HG02763 (cell line): ENCODE results near the gene GALE.
"Not testable (repeated sequence)": the region's sequence is repeated elsewhere in the genome, so short reads cannot be mapped to it uniquely, and the experiment has no call there.

Source experiments
- ATAC-seq: cut with Tn5 transposase; IDR thresholded peaks from one replicate; pipeline ENCODE4 v1.9.1; 2021; ENCODE audit warnings: mild to moderate bottlenecking, moderate library complexity; ENCODE audit not compliant: unreplicated experiment

GALE gene

DNA sequence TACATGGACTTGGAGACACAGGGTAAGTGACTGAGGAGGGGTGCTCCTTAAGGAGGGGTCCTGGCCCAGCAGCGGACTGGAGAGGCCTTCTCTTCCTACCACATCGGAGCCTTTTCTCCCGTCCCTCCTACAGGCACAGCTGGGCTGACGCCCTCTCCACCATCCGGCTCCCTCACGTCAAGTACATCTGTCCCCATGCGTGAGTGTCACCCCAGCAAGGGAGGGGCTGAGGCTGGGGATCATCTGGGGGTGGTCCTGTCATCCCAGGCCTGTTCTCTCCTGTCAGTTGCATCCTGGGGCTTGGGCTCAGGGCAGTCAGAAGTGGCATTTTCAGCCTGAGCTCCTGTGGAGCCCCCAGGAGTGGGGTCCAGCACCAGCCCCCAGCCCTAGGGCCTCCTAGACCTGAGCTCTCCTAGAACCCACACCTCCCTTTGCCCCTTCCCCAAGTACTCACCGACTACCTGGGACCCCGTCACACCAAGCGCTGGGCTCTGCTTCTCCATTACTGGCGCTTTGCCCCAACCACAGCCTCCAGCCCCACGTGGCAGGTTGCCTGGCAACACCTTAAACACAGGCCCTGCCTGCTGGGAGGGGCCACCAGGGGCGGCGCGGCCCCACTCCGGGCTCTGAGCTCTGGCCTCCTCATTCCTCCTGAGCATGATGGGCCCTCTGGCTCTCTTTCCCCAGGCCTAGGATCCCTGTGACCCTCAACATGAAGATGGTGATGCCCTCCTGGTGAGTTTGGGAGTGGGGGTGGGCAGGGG, 7.4 kb downstream of the GALE start:
- ATAC-seq: no peak

- no peak for ATAC-seq
Measured at GRCh38 chr1:23792151-23792945, 8.2 kb downstream of the GALE start.

GRCh38 chr1:23791516-23792047, 9.0 kb downstream of the GALE start:
- no peak for ATAC-seq

GRCh38 chr1:23790696-23791515, 9.6 kb downstream of the GALE start, which contains the start of gene LYPLA2:
Gene LYPLA2, plus strand, starts transcription at chr1:23791145. Its CDS starts 1,538 bp downstream, at chr1:23792683.
- peak; percentile 81 for ATAC-seq

DNA sequence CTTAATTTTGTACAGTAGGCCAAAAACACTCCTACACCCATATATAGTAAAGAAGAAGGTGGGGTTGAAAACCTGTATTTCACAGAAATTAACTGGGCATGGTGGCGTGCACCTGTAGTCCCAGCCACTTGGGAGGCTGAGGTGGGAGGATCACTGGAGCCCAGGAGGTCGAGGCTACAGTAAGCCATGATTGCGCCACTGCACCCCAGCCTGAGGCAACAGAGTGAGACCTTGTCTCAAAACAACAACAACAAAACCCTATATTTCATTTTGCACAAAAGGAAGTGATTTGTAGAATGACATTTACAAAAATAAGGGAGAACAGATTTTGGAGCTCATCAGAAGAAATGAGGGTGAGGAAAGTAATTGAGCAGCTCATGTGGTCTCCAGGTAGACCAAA, 11.9 kb downstream of the GALE start:
- ATAC-seq: no peak

GRCh38 chr1:23787701-23788100, 12.9 kb downstream of the GALE start:
- ATAC-seq: no peak

GRCh38 chr1:23784846-23785245, 15.7 kb downstream of the GALE start:
- no peak for ATAC-seq

GRCh38 chr1:23783141-23783540, 17.4 kb downstream of the GALE start:
- ATAC-seq: not testable (repeated sequence)

- ATAC-seq: no peak
Measured at GRCh38 chr1:23779826-23780371, 20.7 kb downstream of the GALE start.

DNA sequence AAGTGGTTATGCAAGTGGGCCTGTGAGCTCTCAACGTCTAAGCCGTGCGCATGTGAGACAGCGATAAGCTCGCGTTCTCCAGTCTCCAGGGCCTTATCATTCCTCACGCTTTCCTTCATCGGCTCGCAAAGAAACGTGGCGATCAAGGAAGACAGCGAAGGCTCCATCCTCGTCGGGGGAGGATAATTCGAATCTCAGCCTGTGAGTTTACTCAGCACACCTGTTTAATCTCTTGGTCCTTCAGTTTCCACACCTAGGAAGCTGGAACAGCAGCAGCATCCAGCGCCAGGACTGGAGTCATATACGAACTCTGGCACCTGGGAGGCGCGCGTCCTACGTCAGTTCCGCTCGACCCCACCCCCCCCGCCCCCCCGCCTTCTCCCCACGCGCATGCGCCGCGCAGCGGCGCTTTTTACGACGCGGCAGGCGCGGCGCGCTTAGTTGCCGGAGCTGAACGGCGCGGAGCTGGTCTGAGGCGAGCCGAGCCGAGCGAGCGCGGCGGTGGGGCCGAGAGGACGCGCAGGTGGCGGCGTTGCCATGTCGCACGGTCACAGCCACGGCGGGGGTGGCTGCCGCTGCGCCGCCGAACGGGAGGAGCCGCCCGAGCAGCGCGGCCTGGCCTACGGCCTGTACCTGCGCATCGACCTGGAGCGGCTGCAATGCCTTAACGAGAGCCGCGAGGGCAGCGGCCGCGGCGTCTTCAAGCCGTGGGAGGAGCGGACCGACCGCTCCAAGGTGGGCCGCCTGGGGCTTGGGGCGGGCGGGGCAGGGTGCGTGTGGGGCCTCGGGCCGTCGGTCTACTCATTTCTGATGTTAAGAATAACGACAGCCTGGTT, 22.4 kb downstream of the GALE start, which contains the start of gene PITHD1:
Gene PITHD1 (plus strand): TSS at position 440 of the 836 bp plus-strand sequence. CDS start 98 bp downstream, at position 538.
- peak; percentile 77 for ATAC-seq

DNA sequence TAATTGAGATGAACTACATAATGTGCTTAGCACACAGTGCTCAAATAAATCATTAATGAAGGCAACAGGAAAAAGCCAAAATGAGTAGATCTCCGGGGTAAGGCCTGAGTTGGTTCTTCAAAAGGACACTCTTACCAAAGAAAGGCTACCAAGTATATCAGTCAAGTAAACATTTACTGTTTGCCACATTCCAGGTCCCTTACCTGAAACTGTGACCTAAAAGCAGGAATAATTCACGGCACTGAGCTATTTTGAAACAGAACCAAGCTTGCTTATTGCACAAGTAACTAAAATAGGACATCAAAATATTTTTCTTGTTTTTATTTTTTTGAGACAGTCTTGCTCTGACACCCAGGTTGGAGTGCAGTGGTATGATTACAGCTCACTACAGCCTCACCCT, 24.3 kb downstream of the GALE start:
- no peak for ATAC-seq

DNA sequence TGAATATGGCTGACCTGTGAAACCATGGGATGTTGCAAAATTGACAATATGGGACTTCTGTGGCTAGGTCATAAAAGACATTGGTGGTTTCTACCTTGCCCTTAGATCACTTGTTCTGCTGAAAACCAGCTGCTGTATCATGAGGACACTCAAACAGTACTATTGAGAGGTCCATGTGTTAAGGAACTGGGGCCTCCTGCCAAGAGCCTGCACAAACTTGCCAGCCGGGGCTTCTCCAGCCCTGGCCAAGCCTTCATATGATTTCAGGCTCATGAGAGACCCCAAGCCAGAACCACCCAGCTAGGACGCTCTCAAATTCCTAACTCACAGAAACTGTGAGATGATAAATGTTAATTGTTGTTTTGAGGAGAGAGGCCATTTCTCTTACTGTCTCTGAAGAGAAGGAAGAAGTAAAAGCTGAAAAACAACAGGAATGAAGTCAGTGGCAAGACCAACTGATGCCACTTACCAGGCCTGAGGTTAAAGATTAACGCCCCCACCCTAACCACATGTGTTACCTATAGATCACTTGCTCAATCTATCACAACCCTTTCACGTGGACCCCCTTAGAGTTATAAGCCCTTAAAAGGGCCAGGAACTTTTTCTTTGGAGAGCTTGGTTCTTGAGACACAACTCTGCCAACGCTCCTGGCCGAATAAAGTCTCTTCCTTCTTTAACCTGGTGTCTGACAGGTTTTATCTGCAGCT, 26.2 kb downstream of the GALE start:
- no peak for ATAC-seq

DNA sequence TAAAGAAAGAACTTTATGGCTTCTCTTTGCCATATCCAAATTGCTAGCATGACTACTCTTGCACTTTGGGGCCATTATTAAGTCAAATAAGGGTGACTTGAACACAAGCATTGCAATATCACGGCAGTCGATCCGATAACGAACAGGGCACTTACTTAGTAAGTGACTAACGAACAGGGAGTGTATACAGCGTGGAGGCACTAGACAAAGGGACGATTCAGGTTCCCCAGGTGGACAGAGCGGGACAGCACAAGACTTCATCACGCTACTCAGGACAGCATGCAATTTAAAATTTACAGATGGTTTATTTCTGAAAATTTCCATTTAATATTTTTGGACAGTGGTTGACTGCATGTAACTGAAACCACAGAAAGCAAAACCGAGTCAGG, 27.7 kb downstream of the GALE start:
- ATAC-seq: no peak

DNA sequence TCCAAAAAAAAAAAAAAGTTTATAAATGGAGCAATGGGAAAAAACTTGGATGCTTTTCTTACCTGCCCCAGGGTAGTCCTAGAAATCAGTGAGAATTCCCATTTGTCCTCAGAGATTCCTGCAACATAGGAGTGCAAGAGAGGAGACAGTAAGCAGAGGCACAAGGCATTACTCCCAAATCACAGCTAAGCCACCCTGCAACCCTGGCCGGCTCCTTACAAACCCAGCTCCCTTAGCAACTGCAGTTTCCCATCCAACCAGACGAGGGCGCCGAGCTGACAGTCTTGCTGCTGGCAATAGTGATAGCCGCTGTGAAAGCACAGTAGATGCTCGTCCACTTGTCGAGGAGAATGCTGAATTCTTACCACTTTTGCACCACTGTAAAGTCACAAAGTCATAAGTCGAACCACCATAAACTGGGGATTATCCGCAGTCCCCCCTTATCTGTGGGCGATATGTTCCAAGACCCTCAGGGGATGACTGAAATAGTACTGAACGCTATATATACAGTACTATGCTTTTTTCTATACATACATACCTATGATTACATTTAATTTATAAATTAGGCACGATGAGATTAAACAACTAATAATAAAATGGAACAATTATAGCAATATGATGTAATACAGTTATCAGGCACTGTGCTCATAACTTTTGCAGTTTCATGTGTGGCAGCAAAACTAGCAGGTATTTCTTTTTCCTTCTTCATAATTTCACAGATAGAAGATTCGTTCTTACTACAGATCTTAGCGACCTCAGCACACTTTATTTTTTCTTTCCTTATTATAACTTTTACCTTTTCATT, 28.3 kb downstream of the GALE start:
- no peak for ATAC-seq

- ATAC-seq: no peak
Measured at GRCh38 chr1:23768733-23769132, 31.8 kb downstream of the GALE start.

GRCh38 chr1:23763041-23763577, 37.4 kb downstream of the GALE start:
- ATAC-seq: no peak

- ATAC-seq: no peak
Measured at GRCh38 chr1:23759277-23759676, 41.3 kb downstream of the GALE start.

- ATAC-seq: no peak
Measured at GRCh38 chr1:23757812-23758211, 42.7 kb downstream of the GALE start.
